GM06990 (cell line): Measurements from ENCODE around the gene SERPINE3.

Experiments
- DNase-seq: peaks from one replicate; pipeline ENCODE4 v3.0.0-alpha.2; 2011; ENCODE audit not compliant: insufficient read length; ENCODE audit errors: extremely low read depth
- H3K27me3 ChIP-seq: replicated peaks from 2 replicates; pipeline ENCODE4 v1.6.0; 2011; ENCODE audit warnings: low read length; ENCODE audit not compliant: control insufficient read depth, insufficient read depth
- H3K36me3 ChIP-seq: 2 replicates; pipeline ENCODE4 v1.5.1; 2011; ENCODE audit warnings: low read length; ENCODE audit not compliant: control insufficient read depth, insufficient read depth
- H3K4me3 ChIP-seq: replicated peaks from 2 replicates; pipeline ENCODE4 v1.5.1; 2011; ENCODE audit warnings: low read depth, mild to moderate bottlenecking, control low read depth, low read length
- CTCF ChIP-seq: IDR thresholded peaks from 2 replicates; pipeline ENCODE4 v1.5.1; 2011; ENCODE audit warnings: low read length, control low read depth, mild to moderate bottlenecking, inconsistent platforms; ENCODE audit not compliant: insufficient read depth, poor library complexity, severe bottlenecking

SERPINE3 gene

DNA sequence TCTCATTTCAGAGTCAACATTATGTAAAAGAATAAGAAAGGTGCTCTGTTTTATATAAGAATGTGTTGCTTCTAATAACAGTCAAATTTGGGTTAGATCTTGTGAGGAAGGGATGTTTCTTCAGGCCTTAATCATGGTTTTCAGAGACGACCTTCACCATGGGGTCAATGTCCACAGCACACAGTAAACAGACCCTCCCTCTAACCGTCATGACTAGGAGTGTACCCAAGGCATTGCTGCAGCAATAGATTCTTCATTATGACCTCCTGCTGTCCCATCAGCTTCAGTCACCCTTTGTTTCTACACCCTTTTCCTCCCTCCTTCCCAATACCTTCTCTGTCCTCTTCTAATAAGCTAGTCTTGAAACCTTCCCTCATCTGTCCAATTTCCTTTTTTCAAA, 15.7 kb downstream of the SERPINE3 start:
- DNase-seq: no peak
- Histone ChIP-seq H3K36me3 (no peaks in the 10 kb centered on the region), H3K4me3 (no peak overlapping the region), H3K27me3 (no peaks in the 10 kb centered on the region)
- TF ChIP-seq CTCF: no peak

DNA sequence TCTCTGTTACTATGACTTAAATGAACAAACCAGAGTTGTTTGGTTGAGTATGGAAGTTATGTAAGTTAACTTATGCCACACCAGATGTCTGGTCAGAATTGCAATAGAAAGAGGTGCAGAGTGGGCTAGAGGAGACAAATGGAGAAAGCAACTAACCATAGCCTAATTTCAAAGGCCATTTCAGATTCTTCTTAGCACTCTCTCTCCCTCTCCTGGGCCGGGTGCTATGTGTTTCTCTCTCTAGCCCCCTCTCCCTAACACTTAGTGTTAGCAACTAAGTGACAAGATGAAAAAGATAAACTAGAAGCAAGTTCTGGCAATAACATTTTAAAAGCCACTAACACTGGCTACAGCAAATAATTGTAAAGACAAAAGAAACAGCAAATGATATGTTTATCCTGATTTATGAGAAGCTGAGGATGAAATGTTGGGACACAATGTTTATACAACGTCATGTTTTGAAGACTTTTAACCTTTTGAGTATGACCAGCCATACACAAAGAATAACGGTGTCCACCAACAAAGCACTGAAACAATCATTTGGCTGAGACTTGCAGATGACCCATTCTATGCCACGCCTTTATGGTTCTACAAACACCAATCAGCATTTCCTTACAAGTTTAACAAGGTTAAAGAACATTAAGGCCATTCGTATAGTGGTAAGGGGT, 18.6 kb downstream of the SERPINE3 start:
- TF ChIP-seq CTCF: no peak
- H3K36me3 ChIP-seq: peaks cover 2% of the 10 kb centered on the region
- no peak for DNase-seq
- no peaks in the 10 kb centered on the region for H3K27me3 ChIP-seq
- H3K4me3 ChIP-seq: no peak overlapping the region

GRCh38 chr13:51359352-51359751, 19.9 kb downstream of the SERPINE3 start:
- Histone ChIP-seq H3K27me3 (no peaks in the 10 kb centered on the region), H3K36me3 (peaks cover 3% of the 10 kb centered on the region), H3K4me3 (no peak overlapping the region)
- DNase-seq: no peak
- no peak for TF ChIP-seq CTCF

- TF ChIP-seq CTCF: no peak
- Histone ChIP-seq H3K4me3 (no peak overlapping the region), H3K27me3 (no peaks in the 10 kb centered on the region), H3K36me3 (peaks cover 7% of the 10 kb centered on the region)
- no peak for DNase-seq
Observed at GRCh38 chr13:51360489-51360888, 21.0 kb downstream of the SERPINE3 start.

GRCh38 chr13:51361106-51361505, 21.6 kb downstream of the SERPINE3 start:
- H3K36me3 ChIP-seq: peaks cover 7% of the 10 kb centered on the region
- no peak overlapping the region for H3K4me3 ChIP-seq
- DNase-seq: no peak
- TF ChIP-seq CTCF: no peak
- no peaks in the 10 kb centered on the region for H3K27me3 ChIP-seq

GRCh38 chr13:51363625-51364024, 24.1 kb downstream of the SERPINE3 start:
- H3K27me3 ChIP-seq: no peaks in the 10 kb centered on the region
- no peak overlapping the region for H3K4me3 ChIP-seq
- H3K36me3 ChIP-seq: peaks cover 7% of the 10 kb centered on the region
- no peak for TF ChIP-seq CTCF
- DNase-seq: no peak
